Naive thymus-derived CD4-positive, alpha-beta T cell (primary cell): ENCODE results near the gene NUP93. TPM values are rescaled to one million over a fixed set of nuclear protein-coding genes. Genes with fewer than 3 reads are reported as not detected.

ENCODE experiments used
- ATAC-seq: fragments of 150-1000 bp; cut with Tn5 transposase; 2 replicates; pipeline ENCODE4 v1.10.0; 2021; ENCODE audit warnings: mild to moderate bottlenecking, moderate library complexity
- CTCF ChIA-PET: fragments of 350-600 bp; sonication (Branson Sonifier 250); formaldehyde crosslinking; loops from one replicate; lab custom pipeline; 2021; ENCODE audit warnings: antibody characterized with exemption; lab: Charles Lee
- POLR2A ChIA-PET: fragments of 350-600 bp; sonication (Branson Sonifier 250); formaldehyde crosslinking; loops from one replicate; lab custom pipeline; 2021; ENCODE audit warnings: antibody characterized with exemption, inconsistent platforms; lab: Charles Lee
- DNase-seq, 9 donors: peaks; one replicate each; pipeline versions ENCODE4 v3.0.0 to v3.0.0-alpha.2; 2020 to 2022; ENCODE audit warnings: mixed read lengths in 1 of 9
- H3K27ac ChIP-seq: one replicate; pipeline ENCODE4 v1.7.0; 2013; ENCODE audit warnings: mild to moderate bottlenecking, low read depth, low read length, moderate library complexity
- H3K27me3 ChIP-seq, 2 donors: one replicate each; pipeline ENCODE4 v1.7.0; 2013; ENCODE audit warnings: low read length in 2 of 2, mild to moderate bottlenecking in 2 of 2, moderate library complexity in 2 of 2; ENCODE audit not compliant: control insufficient read depth in 2 of 2, insufficient read depth in 2 of 2
- H3K36me3 ChIP-seq, 3 experiments: 1 replicate in 2 of 3; 2 replicates in 1 of 3; pipeline ENCODE4 v1.7.0; 2013; ENCODE audit warnings: low read length in 3 of 3, mild to moderate bottlenecking in 3 of 3, moderate library complexity in 1 of 3; ENCODE audit not compliant: insufficient read depth in 3 of 3, control insufficient read depth in 2 of 3
- H3K4me1 ChIP-seq, 2 donors: one replicate each; pipeline ENCODE4 v1.7.0; 2013; ENCODE audit warnings: low read length in 2 of 2, mild to moderate bottlenecking in 2 of 2, moderate library complexity in 1 of 2; ENCODE audit not compliant: control insufficient read depth in 2 of 2, insufficient read depth in 2 of 2
- H3K4me3 ChIP-seq: 2 replicates; pipeline ENCODE4 v1.7.0; 2013; ENCODE audit warnings: mild to moderate bottlenecking, low read length
- H3K9me3 ChIP-seq, 3 experiments: 1 replicate in 2 of 3; 2 replicates in 1 of 3; pipeline ENCODE4 v1.7.0; 2013; ENCODE audit warnings: low read length in 3 of 3; ENCODE audit not compliant: control insufficient read depth in 2 of 3
- H3K27ac Mint-ChIP-seq, 9 donors: one replicate each; pipeline ENCODE4 v1.8.0; 2020 to 2022; ENCODE audit warnings: mixed read lengths in 9 of 9, mild to moderate bottlenecking in 8 of 9, moderate library complexity in 5 of 9, inconsistent platforms in 2 of 9
- H3K27me3 Mint-ChIP-seq, 5 donors: one replicate each; pipeline ENCODE4 v1.8.0; 2021 to 2022; ENCODE audit warnings: mixed read lengths in 5 of 5, mild to moderate bottlenecking in 1 of 5
- H3K36me3 Mint-ChIP-seq, 5 donors: one replicate each; pipeline ENCODE4 v1.8.0; 2020 to 2022; ENCODE audit warnings: mixed read lengths in 5 of 5, mild to moderate bottlenecking in 3 of 5, inconsistent platforms in 1 of 5
- H3K4me1 Mint-ChIP-seq, 7 donors: one replicate each; pipeline ENCODE4 v1.8.0; 2020 to 2022; ENCODE audit warnings: mixed read lengths in 7 of 7, mild to moderate bottlenecking in 3 of 7, inconsistent platforms in 1 of 7
- H3K4me3 Mint-ChIP-seq, 10 donors: one replicate each; pipeline ENCODE4 v1.8.0; 2020 to 2022; ENCODE audit warnings: mild to moderate bottlenecking in 10 of 10, mixed read lengths in 10 of 10, moderate library complexity in 6 of 10, inconsistent platforms in 2 of 10
- H3K9me3 Mint-ChIP-seq, 11 donors: one replicate each; pipeline ENCODE4 v1.8.0; 2020 to 2022; ENCODE audit warnings: mixed read lengths in 11 of 11, mild to moderate bottlenecking in 4 of 11, inconsistent platforms in 1 of 11, moderate library complexity in 1 of 11
- intact Hi-C, 2 donors: fragments of 100-400 bp; cut with micrococcal nuclease; formaldehyde crosslinking; loops; one replicate each; pipeline ENCODE4 v1.15.1; 2023
- polyA plus RNA-seq, 2 donors: library from polyadenylated mRNA; unstranded; fragments of 300-500 nt; fragmentation: Illumina TruSeq; gene quantifications; one replicate each; pipeline ENCODE4 v1.2.3, GENCODE V29; 2021
- total RNA-seq, 6 experiments: library from RNA in 5 of 6; stranded (reverse) in 5 of 6; gene quantifications; 1 replicate in 5 of 6; 2 replicates in 1 of 6; pipeline ENCODE4 v1.2.3 and lab custom pipeline; 2021 to 2026

NUP93 gene
- total and polyA plus RNA-seq, 7 experiments from 2014 or later: 53.0 to 90.5 (median 64.5) TPM

- Mint-ChIP-seq H3K4me1 (peaks cover 0 to 3% (median 0%) of the 10 kb centered on the region in 7 donors), H3K9me3 (peaks cover 0 to 3% (median 0%) of the 10 kb centered on the region in 11 donors), H3K27ac (no peak overlapping the region), H3K4me3 (no peak overlapping the region), H3K27me3 (no peaks in the 10 kb centered on the region), H3K36me3 (no peaks in the 10 kb centered on the region)
- ATAC-seq (no peak), DNase-seq (no peak)
- Histone ChIP-seq H3K27ac (no peak overlapping the region), H3K4me3 (no peak overlapping the region), H3K9me3 (no peaks in the 10 kb centered on the region), H3K4me1 (no peaks in the 10 kb centered on the region), H3K36me3 (no peaks in the 10 kb centered on the region), H3K27me3 (no peaks in the 10 kb centered on the region)
- intact Hi-C loops: no loop called here
- ChIA-PET CTCF (no interaction called here), POLR2A (interaction anchor here (1.0 to 1.7 kb wide), 2 partner anchors 57 to 59 kb away, joined by 3 read pairs; partner anchors contain the start of gene HERPUD1)
These were observed 144.9 kb downstream of the NUP93 start for GRCh38 chr16:56874800-56875199.

DNA sequence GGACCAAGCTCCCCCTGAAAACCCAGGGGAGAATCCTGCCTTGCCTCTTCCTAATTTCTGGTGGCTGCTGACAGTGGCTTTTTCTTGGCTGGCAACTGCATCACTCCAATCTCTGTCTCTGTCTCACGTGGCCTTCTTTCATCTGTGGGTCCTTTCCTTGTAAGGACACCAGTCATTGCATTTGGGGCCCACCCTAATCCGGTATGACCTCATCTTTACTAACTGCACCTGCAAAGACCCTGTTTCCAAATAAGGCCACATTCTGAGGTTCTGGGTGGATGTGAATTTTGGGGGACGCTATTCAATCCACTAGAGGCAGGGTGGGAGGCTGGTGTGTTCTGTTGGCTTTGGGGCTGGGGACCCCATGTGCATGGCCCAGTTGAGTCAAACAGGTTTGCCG, 146.1 kb downstream of the NUP93 start:
- H3K36me3 ChIP-seq: no peaks in the 10 kb centered on the region
- peaks cover 0 to 3% (median 0%) of the 10 kb centered on the region in 7 donors for H3K4me1 Mint-ChIP-seq
- CTCF ChIA-PET: no interaction called here
- H3K27me3 Mint-ChIP-seq: no peaks in the 10 kb centered on the region
- no peaks in the 10 kb centered on the region for H3K27me3 ChIP-seq
- H3K4me1 ChIP-seq: no peaks in the 10 kb centered on the region
- H3K4me3 ChIP-seq: no peak overlapping the region
- DNase-seq (no peak), ATAC-seq (no peak)
- intact Hi-C loops: no loop called here
- peak overlapping the region in 1 of 9 donors; percentile 74 for H3K27ac Mint-ChIP-seq
- no peaks in the 10 kb centered on the region for H3K36me3 Mint-ChIP-seq
- no peak overlapping the region for H3K4me3 Mint-ChIP-seq
- no peaks in the 10 kb centered on the region for H3K9me3 ChIP-seq
- POLR2A ChIA-PET: no interaction called here
- no peak overlapping the region for H3K27ac ChIP-seq
- H3K9me3 Mint-ChIP-seq: peaks cover 0 to 3% (median 0%) of the 10 kb centered on the region in 11 donors

DNA sequence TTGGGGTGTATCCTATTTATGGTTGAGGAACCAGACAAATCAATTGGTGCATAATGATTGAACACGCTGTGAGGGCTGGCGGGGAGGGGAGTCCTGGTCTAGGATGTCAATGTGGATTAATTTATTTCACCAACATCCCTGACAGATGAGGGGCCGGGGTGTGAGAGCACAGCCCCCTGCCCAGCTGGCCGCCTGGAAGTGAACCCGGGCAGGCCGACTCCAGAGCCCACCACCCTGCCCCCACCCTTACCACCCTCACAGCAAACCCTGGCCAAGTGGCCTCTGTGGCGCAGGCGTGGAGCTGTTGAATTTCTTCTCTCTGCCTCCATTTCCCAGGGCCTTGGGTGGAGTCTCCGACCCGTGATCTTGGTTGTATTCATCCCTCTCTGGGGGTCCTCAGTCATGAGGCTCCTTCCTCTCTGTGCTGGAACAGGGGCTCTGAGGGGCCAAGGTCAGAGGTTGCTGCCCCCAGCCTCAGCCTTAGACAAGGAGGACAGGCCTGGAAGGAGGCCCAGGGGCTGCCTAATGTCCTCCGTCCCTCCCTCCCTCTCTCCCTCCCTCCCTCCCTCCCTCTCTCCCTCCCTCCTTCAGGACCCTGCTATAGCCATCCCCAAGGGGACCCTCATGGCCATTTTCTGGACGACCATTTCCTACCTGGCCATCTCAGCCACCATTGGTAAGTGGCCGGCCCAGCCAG, 147.7 kb downstream of the NUP93 start:
- Mint-ChIP-seq H3K27ac (no peak overlapping the region), H3K4me1 (peaks cover 0 to 3% (median 0%) of the 10 kb centered on the region in 7 donors), H3K27me3 (no peaks in the 10 kb centered on the region), H3K4me3 (no peak overlapping the region), H3K9me3 (peaks cover 0 to 3% (median 0%) of the 10 kb centered on the region in 11 donors), H3K36me3 (no peaks in the 10 kb centered on the region)
- no peaks in the 10 kb centered on the region for H3K4me1 ChIP-seq
- CTCF ChIA-PET: no interaction called here
- POLR2A ChIA-PET: no interaction called here
- no peaks in the 10 kb centered on the region for H3K36me3 ChIP-seq
- ATAC-seq (no peak), DNase-seq (no peak)
- H3K4me3 ChIP-seq: no peak overlapping the region
- no peaks in the 10 kb centered on the region for H3K27me3 ChIP-seq
- H3K27ac ChIP-seq: no peak overlapping the region
- H3K9me3 ChIP-seq: no peaks in the 10 kb centered on the region
- intact Hi-C loops: no loop called here

- Histone ChIP-seq H3K9me3 (no peaks in the 10 kb centered on the region), H3K36me3 (no peaks in the 10 kb centered on the region), H3K27me3 (no peaks in the 10 kb centered on the region), H3K27ac (no peak overlapping the region), H3K4me3 (no peak overlapping the region), H3K4me1 (no peaks in the 10 kb centered on the region)
- peaks cover 0 to 2% (median 0%) of the 10 kb centered on the region in 7 donors for H3K4me1 Mint-ChIP-seq
- ATAC-seq (no peak), DNase-seq (no peak)
- no peak overlapping the region for H3K27ac Mint-ChIP-seq
- no peaks in the 10 kb centered on the region for H3K27me3 Mint-ChIP-seq
- POLR2A ChIA-PET: no interaction called here
- intact Hi-C loops: no loop called here
- no peaks in the 10 kb centered on the region for H3K36me3 Mint-ChIP-seq
- H3K9me3 Mint-ChIP-seq: no peaks in the 10 kb centered on the region
- H3K4me3 Mint-ChIP-seq: no peak overlapping the region
- CTCF ChIA-PET: no interaction called here
These were observed 148.4 kb downstream of the NUP93 start for GRCh38 chr16:56878282-56878854.

DNA sequence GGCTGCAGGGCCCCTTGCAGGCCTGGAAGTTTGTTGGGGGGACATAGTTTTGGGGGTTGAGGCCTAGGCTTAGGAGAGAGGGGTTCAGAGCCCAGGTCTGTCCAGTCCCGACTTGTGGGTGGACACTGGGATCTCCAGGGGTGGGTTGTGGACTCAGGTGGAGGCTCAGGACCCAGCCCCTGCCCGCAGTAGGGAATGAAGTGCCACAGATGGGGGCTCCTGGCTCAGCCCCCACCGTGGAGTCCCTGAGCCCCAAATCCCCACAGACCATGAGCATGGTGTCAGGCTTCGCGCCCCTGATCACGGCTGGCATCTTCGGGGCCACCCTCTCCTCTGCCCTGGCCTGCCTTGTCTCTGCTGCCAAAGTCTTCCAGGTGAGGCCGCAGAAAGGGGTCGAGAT, 149.3 kb downstream of the NUP93 start:
- ATAC-seq: no peak
- Histone ChIP-seq H3K27ac (no peak overlapping the region), H3K4me1 (no peaks in the 10 kb centered on the region), H3K27me3 (no peaks in the 10 kb centered on the region), H3K4me3 (no peak overlapping the region), H3K9me3 (no peaks in the 10 kb centered on the region), H3K36me3 (no peaks in the 10 kb centered on the region)
- Mint-ChIP-seq H3K9me3 (no peaks in the 10 kb centered on the region), H3K4me3 (no peak overlapping the region), H3K36me3 (no peaks in the 10 kb centered on the region), H3K27me3 (no peaks in the 10 kb centered on the region), H3K4me1 (peaks cover 0 to 2% (median 0%) of the 10 kb centered on the region in 7 donors), H3K27ac (no peak overlapping the region)
- DNase-seq: no peak
- ChIA-PET CTCF (no interaction called here), POLR2A (no interaction called here)
- intact Hi-C loops: no loop called here

DNA sequence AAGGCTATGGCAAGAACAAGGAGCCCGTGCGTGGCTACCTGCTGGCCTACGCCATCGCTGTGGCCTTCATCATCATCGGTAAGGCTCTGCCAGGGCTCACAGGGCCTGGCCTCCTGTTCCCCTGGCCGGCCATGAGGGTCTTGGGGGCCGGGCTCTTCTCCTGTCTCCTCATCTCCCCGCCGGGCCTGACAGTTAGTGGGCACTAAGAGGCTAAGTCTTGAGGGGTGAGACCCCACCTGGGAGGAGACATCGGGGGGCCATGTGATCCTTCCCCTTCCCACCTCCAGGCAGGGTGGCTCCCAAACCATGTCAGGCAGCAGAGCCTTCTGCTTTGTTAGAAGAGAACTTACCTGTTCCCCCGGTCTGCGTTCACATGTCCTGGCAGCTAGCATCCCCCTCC, 150.2 kb downstream of the NUP93 start:
- no peaks in the 10 kb centered on the region for H3K9me3 ChIP-seq
- CTCF ChIA-PET: interaction anchor here (0.6 kb wide), 1 partner anchor 15 kb away, joined by 3 read pairs; no protein-coding TSS in a partner anchor
- Mint-ChIP-seq H3K27me3 (no peaks in the 10 kb centered on the region), H3K36me3 (no peaks in the 10 kb centered on the region), H3K9me3 (no peaks in the 10 kb centered on the region), H3K4me1 (peaks cover 0 to 2% (median 0%) of the 10 kb centered on the region in 7 donors), H3K4me3 (no peak overlapping the region), H3K27ac (no peak overlapping the region)
- POLR2A ChIA-PET: no interaction called here
- H3K27me3 ChIP-seq: no peaks in the 10 kb centered on the region
- no peaks in the 10 kb centered on the region for H3K4me1 ChIP-seq
- H3K36me3 ChIP-seq: no peaks in the 10 kb centered on the region
- no peak for ATAC-seq
- H3K27ac ChIP-seq: no peak overlapping the region
- no peak overlapping the region for H3K4me3 ChIP-seq
- no peak for DNase-seq
- intact Hi-C loops: no loop called here

DNA sequence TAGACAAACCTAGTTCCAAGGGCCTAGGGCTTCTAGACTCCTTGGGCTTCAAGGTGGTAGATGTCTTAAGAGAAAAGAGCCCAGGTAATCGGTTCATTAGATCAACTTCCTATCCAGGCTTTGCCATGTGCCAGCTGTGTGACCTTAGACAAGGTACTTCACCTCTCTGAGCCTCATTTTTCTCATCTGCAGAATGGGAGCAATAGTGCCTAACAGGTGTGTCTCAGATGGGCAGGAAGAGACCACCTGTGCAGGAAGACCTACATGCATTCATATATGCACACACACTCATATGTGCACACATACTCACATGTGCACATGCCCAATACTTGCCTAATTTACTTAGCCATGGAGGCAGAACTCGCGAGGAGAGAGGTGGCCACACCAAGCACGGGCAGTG, 150.8 kb downstream of the NUP93 start:
- Histone ChIP-seq H3K27ac (no peak overlapping the region), H3K27me3 (no peaks in the 10 kb centered on the region), H3K4me3 (no peak overlapping the region), H3K4me1 (no peaks in the 10 kb centered on the region), H3K9me3 (no peaks in the 10 kb centered on the region), H3K36me3 (no peaks in the 10 kb centered on the region)
- H3K4me3 Mint-ChIP-seq: no peak overlapping the region
- no peaks in the 10 kb centered on the region for H3K9me3 Mint-ChIP-seq
- no peaks in the 10 kb centered on the region for H3K36me3 Mint-ChIP-seq
- CTCF ChIA-PET: no interaction called here
- no peak for ATAC-seq
- H3K27ac Mint-ChIP-seq: no peak overlapping the region
- no peaks in the 10 kb centered on the region for H3K27me3 Mint-ChIP-seq
- DNase-seq: no peak
- intact Hi-C loops: no loop called here
- peaks cover 0 to 2% (median 0%) of the 10 kb centered on the region in 7 donors for H3K4me1 Mint-ChIP-seq
- POLR2A ChIA-PET: no interaction called here
